ENCODE results near the gene MYRF. TPM values are rescaled to one million over a fixed set of nuclear protein-coding genes. Genes with fewer than 3 reads are reported as not detected.
A peak's percentile ranks its signal among the peaks of the same experiment; 100 is the strongest.

Gene MYRF
- total and polyA plus RNA-seq, 9 of the 15 experiments (the other 6 are each of a cell fraction or from before 2014, with no cell fraction given) = 2.3 to 25.8 (median 7.1) TPM

GRCh38 chr11:61834278-61835048 lies 82.0 kb downstream of the MYRF start:
- H3K9me3 ChIP-seq (replicated peaks; ENCODE audit: control insufficient read depth, insufficient read depth, low read depth, low read length) = no peaks in the 10 kb centered on the region
- ChIA-PET POLR2A (interaction anchor here (0.6 to 2.3 kb wide), 10 partner anchors 10 to 47 kb away, joined by 3 to 8 read pairs (median 4); no protein-coding TSS in a partner anchor), CTCF (ENCODE audit: low intra/inter-chr PET ratio) (no interaction called here)
- intact Hi-C loops (cut with micrococcal nuclease) (loop anchor here (1.0 to 2.0 kb wide), 2 partner anchors 17 to 36 kb away; partner anchors contain the start of gene FADS1), in situ Hi-C loops (cut with MboI) (no loop called here)
- TSS peak; percentile 99 for BruUV-seq (replicated peaks)
- H3K4me3 ChIP-seq = 0 out of 2 replicates have a peak overlapping the region, but pooled peaks have one; percentile 4
- DNase-seq (ENCODE audit: extremely low read depth in 1 of 4, low spot score in 3 of 4) (peak; percentile 93 to 98 (median 94)), ATAC-seq (peak; percentile 97), FAIRE-seq (peak; percentile 97)
- H4K20me1 ChIP-seq (replicated peaks; ENCODE audit: control insufficient read depth, insufficient read depth, low read length) = no peaks in the 10 kb centered on the region
- H3K9me1 ChIP-seq (ENCODE audit: control insufficient read depth, insufficient read depth, low read length) = peaks cover 15% of the 10 kb centered on the region
- H3K27me3 ChIP-seq (ENCODE audit: control insufficient read depth in 2 of 2, insufficient read depth in 2 of 2, low read length in 2 of 2) = no peaks in the 10 kb centered on the region
- peak overlapping the region; percentile 86 to 93 for H3K9ac ChIP-seq (ENCODE audit: insufficient read depth in 1 of 2, low read depth in 2 of 2, low read length in 2 of 2)
- H2AFZ ChIP-seq (ENCODE audit: low read depth, low read length) = peak overlapping the region; percentile 63
- peaks cover 36% of the 10 kb centered on the region; the same call in 2 of the 3 replicates for H3K79me2 ChIP-seq (ENCODE audit: control insufficient read depth, insufficient read depth, low read length)
- H3K27ac ChIP-seq (ENCODE audit: extremely low read depth, low read depth, low read length) = peak overlapping the region; percentile 100
- H3K4me2 ChIP-seq (ENCODE audit: insufficient read depth, low read length) = peak overlapping the region; percentile 75
- WGBS (ENCODE audit: insufficient coverage, low coverage, missing lambda C conversion rate) = 27% methylated on average over 11 of the region's 12 CpGs
- peaks cover under 1% of the 10 kb centered on the region; the same call in 1 of the 3 replicates for H3K36me3 ChIP-seq (ENCODE audit: control insufficient read depth, insufficient read depth, low read length)
- H3K4me1 ChIP-seq (replicated peaks in 1 of 2; ENCODE audit: control insufficient read depth in 2 of 2, insufficient read depth in 2 of 2, low read length in 2 of 2) = peaks cover 51 to 62% of the 10 kb centered on the region in 2 experiments
- no peak for TF ChIP-seq MYBL2 (IDR thresholded peaks at IDR 0.05; ENCODE audit: low read depth)
- no peak for TF ChIP-seq MYBL2 (CRISPR knock-in tag; IDR thresholded peaks at IDR 0.05; ENCODE audit: borderline replicate concordance)
- no peak for TF ChIP-seq POU5F1 (IDR thresholded peaks at IDR 0.05; ENCODE audit: borderline replicate concordance, low read depth, low read length, partially characterized antibody)
- TF ChIP-seq IRF1 (CRISPR knock-in tag; IDR thresholded peaks at IDR 0.05; ENCODE audit: borderline replicate concordance) = no peak
- no peak for TF ChIP-seq FOXA1 (IDR thresholded peaks at IDR 0.05; ENCODE audit: borderline replicate concordance)
- TF ChIP-seq ZNF695 (CRISPR knock-in tag; IDR thresholded peaks at IDR 0.05) = 0 out of 2 replicates have a peak, but pooled peaks have one; percentile 33
- TF ChIP-seq CTCFL (IDR thresholded peaks at IDR 0.05; ENCODE audit: borderline replicate concordance, insufficient read depth, low read depth, low read length, poor library complexity, severe bottlenecking) = no peak
- no peak for TF ChIP-seq TCF7L2 (IDR thresholded peaks at IDR 0.05; ENCODE audit: low read depth, low read length)
- peak; percentile 72; the same call in 1 of the 2 replicates for TF ChIP-seq GTF2F1 (IDR thresholded peaks at IDR 0.05; ENCODE audit: low read depth, low read length)
- TF ChIP-seq U2AF1 (optimal IDR thresholded peaks at IDR 0.05; ENCODE audit: low read depth, low read length) = no peak
- TF ChIP-seq E2F1 (CRISPR knock-in tag; IDR thresholded peaks at IDR 0.05) = peak; percentile 59; the same call in 1 of the 2 replicates
- no peak for TF ChIP-seq HNRNPK (IDR thresholded peaks at IDR 0.05; ENCODE audit: low read depth, low read length, poor library complexity, severe bottlenecking)
- peak; percentile 87 for TF ChIP-seq TFAP4 (CRISPR knock-in tag; IDR thresholded peaks at IDR 0.05; ENCODE audit: borderline replicate concordance)
- TF ChIP-seq GTF2A2 (tag; IDR thresholded peaks at IDR 0.05) = no peak

All from K562 (cell line).